Measurements from ENCODE around the gene RFX1.
A peak's percentile ranks its signal among the peaks of the same experiment; 100 is the strongest.
"Not testable (repeated sequence)": the region's sequence is repeated elsewhere in the genome, so short reads cannot be mapped to it uniquely, and the experiment has no call there.

Gene RFX1

GRCh38 chr19:14023404-14024235 lies 17.5 kb upstream of the RFX1 start:
- peak overlapping the region; percentile 41 for H3K9ac ChIP-seq (ENCODE audit: low read depth, low read length)
- no peaks in the 10 kb centered on the region for H3K36me3 ChIP-seq (ENCODE audit: control insufficient read depth, insufficient read depth, low read length)

GRCh38 chr19:14022469-14022868 lies 16.3 kb upstream of the RFX1 start:
- no peaks in the 10 kb centered on the region for H3K27me3 ChIP-seq (ENCODE audit: control insufficient read depth, insufficient read depth, low read length)
- H3K4me1 ChIP-seq (ENCODE audit: control insufficient read depth, insufficient read depth, low read length) = no peaks in the 10 kb centered on the region
- no peak overlapping the region for H3K9ac ChIP-seq (ENCODE audit: low read depth, low read length)
- no peaks in the 10 kb centered on the region for H3K9me3 ChIP-seq (ENCODE audit: control insufficient read depth, insufficient read depth, low read length)
- H3K36me3 ChIP-seq (ENCODE audit: control insufficient read depth, insufficient read depth, low read length) = no peaks in the 10 kb centered on the region
- no peak overlapping the region for H3K4me3 ChIP-seq (ENCODE audit: low read depth, low read length)

More at GRCh38 chr19:14023404-14024235, 17.5 kb upstream of the RFX1 start:
- Histone ChIP-seq H3K4me3 (ENCODE audit: low read depth, low read length) (no peak overlapping the region), H3K4me1 (ENCODE audit: control insufficient read depth, insufficient read depth, low read length) (no peaks in the 10 kb centered on the region), H3K9me3 (ENCODE audit: control insufficient read depth, insufficient read depth, low read length) (no peaks in the 10 kb centered on the region), H3K27me3 (ENCODE audit: control insufficient read depth, insufficient read depth, low read length) (no peaks in the 10 kb centered on the region)

- Histone ChIP-seq H3K4me1 (ENCODE audit: control insufficient read depth, insufficient read depth, low read length) (no peaks in the 10 kb centered on the region), H3K9ac (ENCODE audit: low read depth, low read length) (no peak overlapping the region), H3K36me3 (ENCODE audit: control insufficient read depth, insufficient read depth, low read length) (no peaks in the 10 kb centered on the region), H3K9me3 (ENCODE audit: control insufficient read depth, insufficient read depth, low read length) (no peaks in the 10 kb centered on the region), H3K27me3 (ENCODE audit: control insufficient read depth, insufficient read depth, low read length) (no peaks in the 10 kb centered on the region), H3K4me3 (ENCODE audit: low read depth, low read length) (no peak overlapping the region)
These were observed 15.4 kb upstream of the RFX1 start for GRCh38 chr19:14021474-14021873.

GRCh38 chr19:14019739-14020138 lies 13.6 kb upstream of the RFX1 start:
- H3K4me3 ChIP-seq (ENCODE audit: low read depth, low read length); H3K36me3 ChIP-seq (ENCODE audit: control insufficient read depth, insufficient read depth, low read length); H3K9ac ChIP-seq (ENCODE audit: low read depth, low read length); H3K27me3 ChIP-seq (ENCODE audit: control insufficient read depth, insufficient read depth, low read length); H3K9me3 ChIP-seq (ENCODE audit: control insufficient read depth, insufficient read depth, low read length); H3K4me1 ChIP-seq (ENCODE audit: control insufficient read depth, insufficient read depth, low read length): not testable (repeated sequence)

- Histone ChIP-seq H3K9me3 (ENCODE audit: control insufficient read depth, insufficient read depth, low read length) (no peaks in the 10 kb centered on the region), H3K36me3 (ENCODE audit: control insufficient read depth, insufficient read depth, low read length) (no peaks in the 10 kb centered on the region), H3K27me3 (ENCODE audit: control insufficient read depth, insufficient read depth, low read length) (no peaks in the 10 kb centered on the region), H3K9ac (ENCODE audit: low read depth, low read length) (no peak overlapping the region), H3K4me1 (ENCODE audit: control insufficient read depth, insufficient read depth, low read length) (no peaks in the 10 kb centered on the region), H3K4me3 (ENCODE audit: low read depth, low read length) (no peak overlapping the region)
These were observed 13.0 kb upstream of the RFX1 start for GRCh38 chr19:14019100-14019499.

GRCh38 chr19:14015524-14016035 lies 9.5 kb upstream of the RFX1 start:
- H3K4me3 ChIP-seq (ENCODE audit: low read depth, low read length) = no peak overlapping the region
- H3K9me3 ChIP-seq (ENCODE audit: control insufficient read depth, insufficient read depth, low read length) = no peaks in the 10 kb centered on the region
- H3K9ac ChIP-seq (ENCODE audit: low read depth, low read length) = no peak overlapping the region
- no peaks in the 10 kb centered on the region for H3K36me3 ChIP-seq (ENCODE audit: control insufficient read depth, insufficient read depth, low read length)
- no peaks in the 10 kb centered on the region for H3K4me1 ChIP-seq (ENCODE audit: control insufficient read depth, insufficient read depth, low read length)
- H3K27me3 ChIP-seq (ENCODE audit: control insufficient read depth, insufficient read depth, low read length) = no peaks in the 10 kb centered on the region

- H3K27me3 ChIP-seq (ENCODE audit: control insufficient read depth, insufficient read depth, low read length) = no peaks in the 10 kb centered on the region
These were observed 6.3 kb upstream of the RFX1 start for GRCh38 chr19:14012378-14012915.

GRCh38 chr19:14006766-14007562 lies 844 bp upstream of the RFX1 start:
- Histone ChIP-seq H3K27me3 (ENCODE audit: control insufficient read depth, insufficient read depth, low read length) (no peaks in the 10 kb centered on the region), H3K36me3 (ENCODE audit: control insufficient read depth, insufficient read depth, low read length) (no peaks in the 10 kb centered on the region), H3K9me3 (ENCODE audit: control insufficient read depth, insufficient read depth, low read length) (no peaks in the 10 kb centered on the region), H3K9ac (ENCODE audit: low read depth, low read length) (peak overlapping the region; percentile 73), H3K4me1 (ENCODE audit: control insufficient read depth, insufficient read depth, low read length) (peaks cover 6% of the 10 kb centered on the region), H3K4me3 (ENCODE audit: low read depth, low read length) (peak overlapping the region; percentile 90)

More at GRCh38 chr19:14012378-14012915, 6.3 kb upstream of the RFX1 start:
- H3K36me3 ChIP-seq (ENCODE audit: control insufficient read depth, insufficient read depth, low read length) = no peaks in the 10 kb centered on the region
- no peak overlapping the region for H3K9ac ChIP-seq (ENCODE audit: low read depth, low read length)
- no peaks in the 10 kb centered on the region for H3K9me3 ChIP-seq (ENCODE audit: control insufficient read depth, insufficient read depth, low read length)
- H3K4me3 ChIP-seq (ENCODE audit: low read depth, low read length) = no peak overlapping the region
- H3K4me1 ChIP-seq (ENCODE audit: control insufficient read depth, insufficient read depth, low read length) = no peaks in the 10 kb centered on the region

GRCh38 chr19:14005349-14006084 lies 603 bp downstream of the RFX1 start:
- no peaks in the 10 kb centered on the region for H3K36me3 ChIP-seq (ENCODE audit: control insufficient read depth, insufficient read depth, low read length)
- H3K4me3 ChIP-seq (ENCODE audit: low read depth, low read length) = peak overlapping the region; percentile 90
- peaks cover 6% of the 10 kb centered on the region for H3K4me1 ChIP-seq (ENCODE audit: control insufficient read depth, insufficient read depth, low read length)
- peak overlapping the region; percentile 49 for H3K9ac ChIP-seq (ENCODE audit: low read depth, low read length)
- no peaks in the 10 kb centered on the region for H3K27me3 ChIP-seq (ENCODE audit: control insufficient read depth, insufficient read depth, low read length)
- no peaks in the 10 kb centered on the region for H3K9me3 ChIP-seq (ENCODE audit: control insufficient read depth, insufficient read depth, low read length)

- Histone ChIP-seq H3K36me3 (ENCODE audit: control insufficient read depth, insufficient read depth, low read length) (no peaks in the 10 kb centered on the region), H3K27me3 (ENCODE audit: control insufficient read depth, insufficient read depth, low read length) (no peaks in the 10 kb centered on the region), H3K4me1 (ENCODE audit: control insufficient read depth, insufficient read depth, low read length) (peaks cover 6% of the 10 kb centered on the region), H3K9ac (ENCODE audit: low read depth, low read length) (peak overlapping the region; percentile 49), H3K9me3 (ENCODE audit: control insufficient read depth, insufficient read depth, low read length) (no peaks in the 10 kb centered on the region), H3K4me3 (ENCODE audit: low read depth, low read length) (peak overlapping the region; percentile 33)
These were observed 1.3 kb downstream of the RFX1 start for GRCh38 chr19:14004619-14005348.
